Endothelial cell of umbilical vein (primary cell): ENCODE measurements around the gene SLC9C1.

Experiments
- POLR2A ChIP-seq: IDR thresholded peaks from 2 replicates; pipeline ENCODE4 v1.6.1; 2012; ENCODE audit warnings: low read depth, mild to moderate bottlenecking, control low read depth, low read length
- TF ChIP-seq, protein P1 (sequence below): IDR thresholded peaks from 2 replicates; pipeline ENCODE4 v1.6.1; 2011; ENCODE audit not compliant: insufficient read depth, insufficient read length

GRCh38 chr3:112130638-112130993 lies 163.4 kb downstream of the SLC9C1 start:
- TF ChIP-seq, protein P1, sequence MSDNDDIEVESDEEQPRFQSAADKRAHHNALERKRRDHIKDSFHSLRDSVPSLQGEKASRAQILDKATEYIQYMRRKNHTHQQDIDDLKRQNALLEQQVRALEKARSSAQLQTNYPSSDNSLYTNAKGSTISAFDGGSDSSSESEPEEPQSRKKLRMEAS, result no peak
- TF ChIP-seq POLR2A, result no peak
